Measurements from ENCODE around the gene GGT7.

GGT7 gene

DNA sequence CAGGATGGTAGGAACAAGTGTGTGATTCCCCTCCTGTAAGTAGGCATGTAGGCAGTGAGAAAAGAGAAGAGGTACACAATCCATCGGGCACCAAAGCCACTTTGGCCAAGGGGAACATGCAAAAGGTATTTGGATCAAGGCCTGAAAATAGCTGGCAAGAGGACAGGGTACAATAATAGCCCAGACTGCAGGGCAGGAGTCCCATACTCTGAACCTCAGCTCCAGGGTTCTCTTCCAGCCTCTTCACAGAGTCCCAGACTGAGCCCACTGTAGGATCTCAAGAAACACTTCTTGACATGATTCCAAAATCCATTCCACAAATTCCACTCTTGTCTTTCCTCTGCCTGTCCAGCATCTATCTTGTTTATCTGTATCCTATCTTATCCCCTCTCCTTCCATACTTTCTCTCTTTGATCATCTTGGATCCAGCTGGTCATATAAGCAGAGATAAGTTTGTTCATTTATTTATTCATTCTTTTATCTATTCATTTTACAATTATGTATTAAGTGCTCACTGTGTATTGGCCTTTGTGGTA lies 23.5 kb upstream of the GGT7 start:
- H2AFZ ChIP-seq (ENCODE audit: low read depth) = no peak overlapping the region
- TF ChIP-seq, protein P1, sequence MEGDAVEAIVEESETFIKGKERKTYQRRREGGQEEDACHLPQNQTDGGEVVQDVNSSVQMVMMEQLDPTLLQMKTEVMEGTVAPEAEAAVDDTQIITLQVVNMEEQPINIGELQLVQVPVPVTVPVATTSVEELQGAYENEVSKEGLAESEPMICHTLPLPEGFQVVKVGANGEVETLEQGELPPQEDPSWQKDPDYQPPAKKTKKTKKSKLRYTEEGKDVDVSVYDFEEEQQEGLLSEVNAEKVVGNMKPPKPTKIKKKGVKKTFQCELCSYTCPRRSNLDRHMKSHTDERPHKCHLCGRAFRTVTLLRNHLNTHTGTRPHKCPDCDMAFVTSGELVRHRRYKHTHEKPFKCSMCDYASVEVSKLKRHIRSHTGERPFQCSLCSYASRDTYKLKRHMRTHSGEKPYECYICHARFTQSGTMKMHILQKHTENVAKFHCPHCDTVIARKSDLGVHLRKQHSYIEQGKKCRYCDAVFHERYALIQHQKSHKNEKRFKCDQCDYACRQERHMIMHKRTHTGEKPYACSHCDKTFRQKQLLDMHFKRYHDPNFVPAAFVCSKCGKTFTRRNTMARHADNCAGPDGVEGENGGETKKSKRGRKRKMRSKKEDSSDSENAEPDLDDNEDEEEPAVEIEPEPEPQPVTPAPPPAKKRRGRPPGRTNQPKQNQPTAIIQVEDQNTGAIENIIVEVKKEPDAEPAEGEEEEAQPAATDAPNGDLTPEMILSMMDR (conservative IDR thresholded peaks at IDR 0.05; ENCODE audit: low read depth, low read length) = no peak
- H3K36me3 ChIP-seq (ENCODE audit: insufficient read depth) = no peaks in the 10 kb centered on the region
- H4K20me1 ChIP-seq (ENCODE audit: insufficient read depth) = no peaks in the 10 kb centered on the region
- no peak overlapping the region for H3K9ac ChIP-seq
- H3K79me2 ChIP-seq (ENCODE audit: insufficient read depth, low read depth) = no peaks in the 10 kb centered on the region
- no peak overlapping the region for H3K4me2 ChIP-seq
- H3K4me1 ChIP-seq (ENCODE audit: low read depth, poor library complexity, severe bottlenecking) = no peaks in the 10 kb centered on the region
- H3K4me3 ChIP-seq (IDR thresholded peaks at IDR 0.05; ENCODE audit: insufficient read depth, low read depth, low read length) = no peak overlapping the region
- no peak overlapping the region for H3K27ac ChIP-seq
- H3K27me3 ChIP-seq (ENCODE audit: insufficient read depth, low read depth) = no peaks in the 10 kb centered on the region

DNA sequence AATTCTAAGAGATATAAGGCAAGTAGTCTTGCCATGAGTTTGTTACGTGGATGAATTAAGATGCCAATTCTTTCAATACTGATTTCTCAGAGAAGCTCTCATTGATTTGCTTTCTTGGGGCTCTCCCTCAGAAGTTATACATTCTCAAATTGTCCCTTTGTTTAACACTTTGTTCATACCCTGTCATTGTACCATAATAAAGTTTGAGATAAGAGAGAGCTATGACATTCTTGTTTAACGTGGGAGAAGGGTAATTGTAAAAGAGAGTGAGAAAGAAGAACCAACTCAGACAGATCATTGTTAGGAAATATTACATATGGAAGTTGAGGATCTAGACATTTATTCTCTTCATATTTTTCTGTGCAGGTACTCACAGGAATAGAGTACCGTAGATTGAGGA lies 22.8 kb upstream of the GGT7 start:
- Histone ChIP-seq H3K36me3 (ENCODE audit: insufficient read depth) (no peaks in the 10 kb centered on the region), H3K27me3 (ENCODE audit: insufficient read depth, low read depth) (no peaks in the 10 kb centered on the region), H3K9ac (no peak overlapping the region)

DNA sequence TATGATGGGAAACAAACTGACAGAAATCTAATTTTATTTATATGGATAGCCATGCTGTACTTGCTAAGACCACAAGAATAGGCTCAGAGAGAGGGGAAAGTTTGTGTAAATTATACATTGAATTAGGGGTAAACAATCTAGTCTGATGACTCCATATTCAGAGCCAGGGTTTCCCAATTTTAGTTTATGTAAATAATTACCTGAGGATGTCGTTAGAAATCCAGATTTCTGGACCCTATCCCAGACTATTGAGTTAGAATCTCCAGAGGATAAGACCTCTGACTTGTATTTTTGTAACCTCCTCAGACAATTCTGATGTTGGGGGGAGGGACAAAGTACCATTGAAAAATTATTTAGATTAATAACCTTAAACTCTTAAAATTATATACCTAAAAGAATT lies 22.1 kb upstream of the GGT7 start:
- no peak overlapping the region for H3K4me2 ChIP-seq
- no peak overlapping the region for H3K27ac ChIP-seq
- no peaks in the 10 kb centered on the region for H3K4me1 ChIP-seq (ENCODE audit: low read depth, poor library complexity, severe bottlenecking)
- H2AFZ ChIP-seq (ENCODE audit: low read depth) = no peak overlapping the region
- H3K9ac ChIP-seq = no peak overlapping the region
- H3K79me2 ChIP-seq (ENCODE audit: insufficient read depth, low read depth) = no peaks in the 10 kb centered on the region
- no peaks in the 10 kb centered on the region for H3K27me3 ChIP-seq (ENCODE audit: insufficient read depth, low read depth)
- TF ChIP-seq, protein P1 (conservative IDR thresholded peaks at IDR 0.05; ENCODE audit: low read depth, low read length) = no peak
- H4K20me1 ChIP-seq (ENCODE audit: insufficient read depth) = no peaks in the 10 kb centered on the region
- no peaks in the 10 kb centered on the region for H3K36me3 ChIP-seq (ENCODE audit: insufficient read depth)
- no peak overlapping the region for H3K4me3 ChIP-seq (IDR thresholded peaks at IDR 0.05; ENCODE audit: insufficient read depth, low read depth, low read length)

More for the DNA sequence above, 22.8 kb upstream of the GGT7 start:
- H2AFZ ChIP-seq (ENCODE audit: low read depth) = no peak overlapping the region
- H3K79me2 ChIP-seq (ENCODE audit: insufficient read depth, low read depth) = no peaks in the 10 kb centered on the region
- TF ChIP-seq, protein P1 (conservative IDR thresholded peaks at IDR 0.05; ENCODE audit: low read depth, low read length) = no peak
- H3K4me1 ChIP-seq (ENCODE audit: low read depth, poor library complexity, severe bottlenecking) = no peaks in the 10 kb centered on the region
- no peak overlapping the region for H3K4me3 ChIP-seq (IDR thresholded peaks at IDR 0.05; ENCODE audit: insufficient read depth, low read depth, low read length)
- no peak overlapping the region for H3K4me2 ChIP-seq
- no peaks in the 10 kb centered on the region for H4K20me1 ChIP-seq (ENCODE audit: insufficient read depth)
- no peak overlapping the region for H3K27ac ChIP-seq

GRCh38 chr20:34892671-34893070 lies 20.0 kb upstream of the GGT7 start:
- no peak overlapping the region for H3K4me2 ChIP-seq
- no peaks in the 10 kb centered on the region for H3K36me3 ChIP-seq (ENCODE audit: insufficient read depth)
- no peaks in the 10 kb centered on the region for H3K4me1 ChIP-seq (ENCODE audit: low read depth, poor library complexity, severe bottlenecking)
- no peaks in the 10 kb centered on the region for H3K27me3 ChIP-seq (ENCODE audit: insufficient read depth, low read depth)
- no peak overlapping the region for H3K4me3 ChIP-seq (IDR thresholded peaks at IDR 0.05; ENCODE audit: insufficient read depth, low read depth, low read length)
- no peaks in the 10 kb centered on the region for H4K20me1 ChIP-seq (ENCODE audit: insufficient read depth)
- H2AFZ ChIP-seq (ENCODE audit: low read depth) = no peak overlapping the region
- H3K79me2 ChIP-seq (ENCODE audit: insufficient read depth, low read depth) = no peaks in the 10 kb centered on the region
- TF ChIP-seq, protein P1 (conservative IDR thresholded peaks at IDR 0.05; ENCODE audit: low read depth, low read length) = no peak
- no peak overlapping the region for H3K9ac ChIP-seq
- H3K27ac ChIP-seq = no peak overlapping the region
